CD4-positive, alpha-beta T cell treated with Interleukin-10 for 1 hour (primary cell): ENCODE data around the gene ZSWIM5.
"Not testable (repeated sequence)": the region's sequence is repeated elsewhere in the genome, so short reads cannot be mapped to it uniquely, and the experiment has no call there.

ENCODE experiments used
- DNase-seq: peaks from one replicate; pipeline ENCODE4 v3.0.0-alpha.2; 2020

ZSWIM5 gene

GRCh38 chr1:44999232-44999631 lies 207.2 kb downstream of the ZSWIM5 start:
- no peak for DNase-seq

DNA sequence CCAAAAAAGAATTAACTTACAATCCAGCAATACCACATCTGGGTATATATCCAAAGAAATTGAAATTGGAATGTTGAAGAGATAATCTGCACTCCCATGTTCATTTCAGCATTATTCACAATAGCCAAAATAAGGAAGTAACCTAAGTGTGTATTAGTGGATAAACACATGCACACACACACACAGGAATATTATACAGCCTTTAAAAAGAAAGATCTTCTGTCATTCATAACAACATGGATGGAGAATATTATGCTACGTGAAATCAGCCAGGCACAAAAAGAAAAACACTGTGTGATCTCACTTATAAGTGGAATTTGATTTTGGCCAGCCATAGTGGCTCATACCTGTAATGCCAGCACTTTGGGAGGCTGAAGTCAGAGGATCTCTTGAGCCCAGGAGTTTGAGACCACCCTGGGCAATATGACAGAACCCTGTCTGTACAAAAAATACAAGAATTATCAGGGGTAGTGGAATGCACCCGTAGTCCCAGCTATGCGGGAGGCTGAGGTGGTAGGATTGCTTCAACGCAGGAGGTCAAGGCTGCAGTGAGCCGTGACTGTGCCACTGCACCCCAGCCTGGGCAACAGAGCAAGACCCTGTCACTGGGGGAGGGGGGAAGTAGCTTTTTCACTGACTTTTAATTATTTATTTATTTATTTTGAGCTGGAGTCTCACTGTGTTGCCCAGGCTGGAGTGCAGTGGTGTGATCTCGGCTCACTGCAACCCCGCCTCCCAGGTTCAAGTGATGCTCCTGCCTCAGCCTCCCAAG lies 210.8 kb downstream of the ZSWIM5 start:
- no peak for DNase-seq

- DNase-seq = no peak
Observed at GRCh38 chr1:44994309-44994898, 212.0 kb downstream of the ZSWIM5 start.

DNA sequence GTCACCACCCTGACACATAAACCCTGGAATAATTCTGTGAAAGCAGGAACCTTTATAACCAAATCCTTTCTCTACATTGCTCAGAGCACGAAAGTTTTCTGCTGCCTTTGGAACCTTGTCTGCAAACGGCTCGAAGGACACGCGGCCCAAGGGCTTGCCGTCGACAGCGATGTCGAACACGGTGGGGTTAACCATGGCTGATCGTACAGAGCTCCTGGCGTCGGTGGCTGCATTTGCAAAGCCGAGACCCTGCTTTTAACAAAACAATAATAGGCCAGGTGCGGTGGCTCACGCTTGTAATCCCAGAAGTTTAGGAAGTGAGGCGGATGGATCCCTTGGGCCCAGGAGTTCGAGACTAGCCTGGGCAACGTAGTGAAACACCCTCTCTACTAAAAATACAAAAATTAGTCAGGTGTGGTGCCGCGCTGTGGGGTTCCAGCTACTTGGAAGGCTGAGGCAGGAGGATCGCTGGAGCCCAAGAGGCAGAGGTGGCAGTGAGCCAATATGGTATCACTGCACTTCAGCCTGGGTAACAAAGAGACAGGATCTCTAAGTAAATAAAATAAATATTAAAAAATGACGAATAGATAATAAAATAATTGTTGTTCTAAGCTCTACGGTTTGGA lies 217.8 kb downstream of the ZSWIM5 start:
- DNase-seq = no peak

DNA sequence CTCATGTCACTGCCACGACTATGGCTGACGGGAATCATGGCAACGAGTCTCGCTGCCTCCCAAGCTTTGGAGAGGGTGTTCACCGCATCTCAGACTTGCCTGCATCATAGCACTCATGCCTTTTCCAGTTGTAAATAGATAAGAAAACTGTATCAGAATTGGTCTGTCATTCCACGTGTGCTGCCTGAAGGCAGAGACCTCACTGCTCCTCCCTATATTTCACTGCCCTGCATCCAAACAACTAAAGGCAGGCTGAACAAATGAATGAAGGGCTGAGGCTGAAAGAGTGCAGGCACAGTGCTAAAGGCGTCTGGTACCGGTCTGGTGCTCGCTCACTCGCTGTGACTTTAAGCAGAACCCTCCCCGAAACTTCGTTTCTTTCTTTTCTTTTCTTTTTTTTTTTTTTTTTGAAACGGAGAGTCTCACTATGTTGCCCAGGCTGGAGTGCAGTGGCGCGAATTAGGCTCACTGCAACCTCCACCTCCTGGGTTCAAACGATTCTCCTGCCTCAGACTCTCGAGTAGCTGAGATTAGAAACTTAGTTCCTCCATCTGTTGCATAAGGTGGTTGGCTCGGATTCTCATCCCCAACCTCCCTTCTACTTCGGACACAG lies 220.6 kb downstream of the ZSWIM5 start:
- DNase-seq = no peak

- not testable (repeated sequence) for DNase-seq
Observed at GRCh38 chr1:44977372-44977771, 229.0 kb downstream of the ZSWIM5 start.

DNA sequence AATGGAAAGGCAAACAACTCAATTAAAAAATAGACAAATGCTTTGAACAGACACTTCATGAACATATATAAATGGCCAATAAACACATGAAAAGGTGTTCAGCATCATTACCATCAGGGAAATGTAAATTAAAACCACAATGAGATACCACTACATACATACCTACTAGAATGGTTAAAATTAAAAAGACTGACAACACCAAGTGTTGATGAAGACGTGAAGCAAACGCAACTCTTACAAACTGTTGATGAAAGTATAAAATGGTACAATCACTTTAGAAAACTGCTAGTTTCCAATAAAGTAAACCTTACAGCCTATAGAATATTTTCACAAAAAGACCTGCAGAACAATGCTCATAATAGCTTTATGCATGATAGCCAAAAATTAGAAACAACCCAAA lies 230.2 kb downstream of the ZSWIM5 start:
- no peak for DNase-seq

DNA sequence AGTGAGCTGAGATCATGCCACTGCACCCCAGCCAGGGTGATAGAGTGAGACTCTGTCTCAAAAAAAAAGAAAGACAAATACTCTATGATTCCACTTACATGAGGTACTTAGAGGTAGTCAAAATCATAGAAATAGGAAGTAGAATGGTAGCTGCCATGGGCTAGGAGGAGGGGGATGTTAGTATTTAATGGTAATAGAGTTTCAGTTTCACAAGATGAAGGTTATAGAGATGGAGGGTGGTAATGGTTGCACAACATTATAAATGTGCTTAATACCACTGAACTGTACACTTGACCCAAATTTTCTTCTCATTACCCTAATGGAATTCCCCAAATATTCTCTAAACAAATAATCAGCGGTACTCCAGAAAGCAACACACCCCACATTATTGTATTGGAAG lies 232.8 kb downstream of the ZSWIM5 start:
- DNase-seq = no peak

DNA sequence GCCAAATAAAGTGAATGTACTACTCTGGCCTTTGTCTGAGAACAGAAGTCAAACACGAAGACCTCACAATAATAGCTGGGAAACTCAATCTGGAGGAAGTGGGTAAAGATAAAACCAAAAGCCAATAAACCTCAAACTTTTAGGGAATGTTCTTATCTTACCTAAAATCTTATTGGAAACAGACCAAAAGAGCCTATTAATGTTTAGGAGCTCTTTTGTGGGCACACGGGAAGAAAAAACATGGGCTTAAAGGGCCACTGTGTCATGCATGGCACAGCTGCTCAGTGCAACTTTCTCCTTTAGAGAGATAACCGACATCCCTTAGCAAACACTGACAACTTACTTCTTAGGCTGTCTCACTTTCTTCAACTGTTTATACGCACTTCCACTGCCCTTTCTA lies 236.1 kb downstream of the ZSWIM5 start:
- DNase-seq = no peak
